ENCODE results near the gene NR6A1. TPM values are rescaled to one million over a fixed set of nuclear protein-coding genes. Genes with fewer than 3 reads are reported as not detected.

The NR6A1 gene
- total RNA-seq, 1 experiment from 2014 or later, result 0.91 TPM

DNA sequence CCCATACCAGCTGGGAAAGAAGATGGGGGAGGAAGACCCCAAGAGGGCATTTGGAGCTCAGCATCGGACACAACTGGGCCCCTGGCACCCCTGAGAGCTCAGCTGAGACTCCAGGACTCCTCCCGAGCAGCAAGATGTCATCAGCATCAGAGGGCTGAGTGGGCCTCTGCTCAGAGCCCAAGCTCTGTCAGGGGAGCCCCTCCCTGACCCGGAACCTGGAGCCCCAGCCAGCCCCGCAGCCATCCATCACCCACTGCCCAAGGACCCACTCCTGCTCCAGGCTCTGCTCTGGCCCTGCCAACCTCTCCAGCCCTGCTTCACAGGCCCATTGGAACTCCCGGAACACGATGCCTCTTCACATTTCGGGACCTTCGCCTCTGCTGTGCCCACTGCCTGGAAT is 273.7 kb downstream of the NR6A1 start:
- intact Hi-C loops (cut with micrococcal nuclease), result no loop called here
- BruUV-seq (replicated peaks), result no TSS peak
- Mint-ChIP-seq H3K9me3 (ENCODE audit: unreplicated experiment) (no peaks in the 10 kb centered on the region), H3K4me3 (ENCODE audit: unreplicated experiment) (no peak overlapping the region), H3K4me1 (ENCODE audit: insufficient read depth, unreplicated experiment) (no peaks in the 10 kb centered on the region), H3K27me3 (ENCODE audit: insufficient read depth, unreplicated experiment) (peaks cover 24% of the 10 kb centered on the region), H3K36me3 (ENCODE audit: insufficient read depth, unreplicated experiment) (no peaks in the 10 kb centered on the region), H3K27ac (ENCODE audit: low read depth, unreplicated experiment) (no peak overlapping the region)
- POLR2A ChIA-PET, result interaction anchor here (0.9 kb wide), 1 partner anchor 13 kb away, joined by 4 read pairs; no protein-coding TSS in a partner anchor
- no peak for TF ChIP-seq CTCF (IDR thresholded peaks at IDR 0.05; ENCODE audit: unreplicated experiment)
- CTCF ChIA-PET, result interaction anchor here (0.5 to 0.6 kb wide), 2 partner anchors 55 to 910 kb away, joined by 3 read pairs; no protein-coding TSS in a partner anchor
- no peak for DNase-seq (ENCODE audit: unreplicated experiment)

DNA sequence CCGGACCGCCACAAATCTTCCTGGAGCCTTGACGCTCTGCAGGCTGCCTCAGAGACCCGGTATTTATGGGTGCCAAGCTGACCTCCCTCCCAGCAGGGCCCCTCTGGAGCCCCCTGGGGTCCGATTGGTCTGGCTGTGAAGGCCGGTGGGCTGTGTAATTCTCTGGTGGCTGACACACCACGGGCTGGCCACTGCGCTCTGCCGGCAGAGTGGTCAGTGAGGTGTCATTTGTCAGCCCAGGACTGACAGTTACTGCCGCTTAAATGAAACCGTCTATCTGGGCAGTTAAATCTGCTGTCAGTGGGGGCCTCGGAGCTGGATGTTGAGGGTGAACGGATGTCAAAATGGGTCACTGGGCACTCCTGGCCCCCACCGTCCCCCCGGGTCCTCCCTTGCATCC is 274.6 kb downstream of the NR6A1 start:
- no peak for DNase-seq (ENCODE audit: unreplicated experiment)
- ChIA-PET CTCF (no interaction called here), POLR2A (interaction anchor here (0.7 kb wide), 1 partner anchor 17 kb away, joined by 3 read pairs; no protein-coding TSS in a partner anchor)
- Mint-ChIP-seq H3K4me1 (ENCODE audit: insufficient read depth, unreplicated experiment) (no peaks in the 10 kb centered on the region), H3K4me3 (ENCODE audit: unreplicated experiment) (no peak overlapping the region), H3K9me3 (ENCODE audit: unreplicated experiment) (no peaks in the 10 kb centered on the region), H3K36me3 (ENCODE audit: insufficient read depth, unreplicated experiment) (no peaks in the 10 kb centered on the region), H3K27me3 (ENCODE audit: insufficient read depth, unreplicated experiment) (peaks cover 29% of the 10 kb centered on the region), H3K27ac (ENCODE audit: low read depth, unreplicated experiment) (no peak overlapping the region)
- intact Hi-C loops (cut with micrococcal nuclease), result no loop called here
- no TSS peak for BruUV-seq (replicated peaks)
- no peak for TF ChIP-seq CTCF (IDR thresholded peaks at IDR 0.05; ENCODE audit: unreplicated experiment)

DNA sequence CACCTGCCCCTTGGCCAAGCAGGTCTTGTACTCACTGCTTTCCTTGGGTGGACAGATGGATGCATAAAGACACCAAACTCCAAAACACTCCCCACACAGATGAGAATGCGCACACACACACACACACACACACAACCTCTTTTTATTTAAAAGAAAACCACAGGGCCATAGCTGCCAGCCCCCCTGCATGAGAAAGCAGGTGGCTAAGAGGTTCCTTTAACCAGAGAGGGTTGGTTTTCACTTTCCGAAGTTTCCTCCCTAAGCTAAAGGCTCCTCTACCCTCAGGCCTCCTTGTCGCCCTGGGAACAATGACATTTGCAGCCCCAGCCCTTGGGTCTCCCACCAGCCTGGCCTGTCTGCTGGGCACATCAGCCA is 275.0 kb downstream of the NR6A1 start:
- ChIA-PET POLR2A (interaction anchor here (0.7 kb wide), 1 partner anchor 17 kb away, joined by 3 read pairs; no protein-coding TSS in a partner anchor), CTCF (no interaction called here)
- no peak overlapping the region for H3K4me3 Mint-ChIP-seq (ENCODE audit: unreplicated experiment)
- peaks cover 29% of the 10 kb centered on the region for H3K27me3 Mint-ChIP-seq (ENCODE audit: insufficient read depth, unreplicated experiment)
- intact Hi-C loops (cut with micrococcal nuclease), result no loop called here
- no peaks in the 10 kb centered on the region for H3K4me1 Mint-ChIP-seq (ENCODE audit: insufficient read depth, unreplicated experiment)
- H3K36me3 Mint-ChIP-seq (ENCODE audit: insufficient read depth, unreplicated experiment), result no peaks in the 10 kb centered on the region
- BruUV-seq (replicated peaks), result no TSS peak
- H3K27ac Mint-ChIP-seq (ENCODE audit: low read depth, unreplicated experiment), result no peak overlapping the region
- no peaks in the 10 kb centered on the region for H3K9me3 Mint-ChIP-seq (ENCODE audit: unreplicated experiment)
- no peak for TF ChIP-seq CTCF (IDR thresholded peaks at IDR 0.05; ENCODE audit: unreplicated experiment)
- DNase-seq (ENCODE audit: unreplicated experiment), result no peak

- no peak for TF ChIP-seq CTCF (IDR thresholded peaks at IDR 0.05; ENCODE audit: unreplicated experiment)
- H3K36me3 Mint-ChIP-seq (ENCODE audit: insufficient read depth, unreplicated experiment), result no peaks in the 10 kb centered on the region
- intact Hi-C loops (cut with micrococcal nuclease), result no loop called here
- ChIA-PET POLR2A (no interaction called here), CTCF (no interaction called here)
- no peak overlapping the region for H3K27ac Mint-ChIP-seq (ENCODE audit: low read depth, unreplicated experiment)
- no TSS peak for BruUV-seq (replicated peaks)
- no peaks in the 10 kb centered on the region for H3K9me3 Mint-ChIP-seq (ENCODE audit: unreplicated experiment)
- no peaks in the 10 kb centered on the region for H3K4me1 Mint-ChIP-seq (ENCODE audit: insufficient read depth, unreplicated experiment)
- no peak for DNase-seq (ENCODE audit: unreplicated experiment)
- peaks cover 33% of the 10 kb centered on the region for H3K27me3 Mint-ChIP-seq (ENCODE audit: insufficient read depth, unreplicated experiment)
- H3K4me3 Mint-ChIP-seq (ENCODE audit: unreplicated experiment), result no peak overlapping the region
Observed at GRCh38 chr9:124495126-124496074, 275.7 kb downstream of the NR6A1 start.
